ENCODE measurements around the gene AKR1B15.
A peak's percentile ranks its signal among the peaks of the same experiment; 100 is the strongest.
"Not testable (repeated sequence)": the region's sequence is repeated elsewhere in the genome, so short reads cannot be mapped to it uniquely, and the experiment has no call there.

AKR1B15 gene

GRCh38 chr7:134557391-134557790 lies 8.5 kb downstream of the AKR1B15 start:
- no peak overlapping the region for H3K27ac ChIP-seq
- no peak for DNase-seq (ENCODE audit: low read depth, low spot score)

GRCh38 chr7:134558370-134558769 lies 9.5 kb downstream of the AKR1B15 start:
- no peak overlapping the region for H3K27ac ChIP-seq
- DNase-seq (ENCODE audit: low read depth, low spot score) = no peak

- DNase-seq (ENCODE audit: low read depth, low spot score) = peak; percentile 72
- peak overlapping the region; percentile 97 for H3K27ac ChIP-seq
Observed at GRCh38 chr7:134561616-134562015, 12.7 kb downstream of the AKR1B15 start.

- DNase-seq (ENCODE audit: low read depth, low spot score) = peak; percentile 76
- peak overlapping the region; percentile 97 for H3K27ac ChIP-seq
Observed at GRCh38 chr7:134562136-134562535, 13.2 kb downstream of the AKR1B15 start.

- not testable (repeated sequence) for DNase-seq (ENCODE audit: low read depth, low spot score)
- H3K27ac ChIP-seq = peak overlapping the region; percentile 97
Observed at GRCh38 chr7:134563398-134563749, 14.5 kb downstream of the AKR1B15 start.

GRCh38 chr7:134565643-134566136 lies 16.8 kb downstream of the AKR1B15 start:
- no peak for DNase-seq (ENCODE audit: low read depth, low spot score)
- no peak overlapping the region for H3K27ac ChIP-seq

GRCh38 chr7:134567368-134567767 lies 18.5 kb downstream of the AKR1B15 start:
- no peak overlapping the region for H3K27ac ChIP-seq
- DNase-seq (ENCODE audit: low read depth, low spot score) = no peak

- not testable (repeated sequence) for DNase-seq (ENCODE audit: low read depth, low spot score); H3K27ac ChIP-seq
Observed at GRCh38 chr7:134569962-134570361, 21.1 kb downstream of the AKR1B15 start.

GRCh38 chr7:134571101-134571500 lies 22.2 kb downstream of the AKR1B15 start:
- H3K27ac ChIP-seq = no peak overlapping the region
- DNase-seq (ENCODE audit: low read depth, low spot score) = no peak

- H3K27ac ChIP-seq = no peak overlapping the region
- no peak for DNase-seq (ENCODE audit: low read depth, low spot score)
Observed at GRCh38 chr7:134571746-134572461, 23.0 kb downstream of the AKR1B15 start.

- H3K27ac ChIP-seq = no peak overlapping the region
- no peak for DNase-seq (ENCODE audit: low read depth, low spot score)
Observed at GRCh38 chr7:134574322-134574721, 25.4 kb downstream of the AKR1B15 start.

- DNase-seq (ENCODE audit: low read depth, low spot score) = no peak
Observed at GRCh38 chr7:134584290-134584689, 35.4 kb downstream of the AKR1B15 start.

GRCh38 chr7:134585897-134586296 lies 37.0 kb downstream of the AKR1B15 start:
- DNase-seq (ENCODE audit: low read depth, low spot score) = no peak
- H3K27ac ChIP-seq = no peak overlapping the region

More at GRCh38 chr7:134584290-134584689, 35.4 kb downstream of the AKR1B15 start:
- H3K27ac ChIP-seq = no peak overlapping the region

- no peak for DNase-seq (ENCODE audit: low read depth, low spot score)
Observed at GRCh38 chr7:134587750-134588149, 38.8 kb downstream of the AKR1B15 start.

GRCh38 chr7:134589491-134589941 lies 40.6 kb downstream of the AKR1B15 start:
- no peak for DNase-seq (ENCODE audit: low read depth, low spot score)
- H3K27ac ChIP-seq = peak overlapping the region; percentile 74

More at GRCh38 chr7:134587750-134588149, 38.8 kb downstream of the AKR1B15 start:
- peak overlapping the region; percentile 74 for H3K27ac ChIP-seq

- no peak for DNase-seq (ENCODE audit: low read depth, low spot score)
- peak overlapping the region; percentile 64 for H3K27ac ChIP-seq
Observed at GRCh38 chr7:134593530-134594392, 44.9 kb downstream of the AKR1B15 start.

- DNase-seq (ENCODE audit: low read depth, low spot score) = no peak
- H3K27ac ChIP-seq = peak overlapping the region; percentile 64
Observed at GRCh38 chr7:134594877-134595276, 46.0 kb downstream of the AKR1B15 start.

- no peak overlapping the region for H3K27ac ChIP-seq
- no peak for DNase-seq (ENCODE audit: low read depth, low spot score)
Observed at GRCh38 chr7:134599371-134599770, 50.5 kb downstream of the AKR1B15 start.

GRCh38 chr7:134601459-134601858 lies 52.5 kb downstream of the AKR1B15 start:
- DNase-seq (ENCODE audit: low read depth, low spot score) = no peak

GRCh38 chr7:134602881-134603451 lies 54.1 kb downstream of the AKR1B15 start:
- DNase-seq (ENCODE audit: low read depth, low spot score) = no peak
- no peak overlapping the region for H3K27ac ChIP-seq

More at GRCh38 chr7:134601459-134601858, 52.5 kb downstream of the AKR1B15 start:
- H3K27ac ChIP-seq = no peak overlapping the region
